ENCODE data around the gene AJAP1.
A peak's percentile ranks its signal among the peaks of the same experiment; 100 is the strongest.

The AJAP1 gene

DNA sequence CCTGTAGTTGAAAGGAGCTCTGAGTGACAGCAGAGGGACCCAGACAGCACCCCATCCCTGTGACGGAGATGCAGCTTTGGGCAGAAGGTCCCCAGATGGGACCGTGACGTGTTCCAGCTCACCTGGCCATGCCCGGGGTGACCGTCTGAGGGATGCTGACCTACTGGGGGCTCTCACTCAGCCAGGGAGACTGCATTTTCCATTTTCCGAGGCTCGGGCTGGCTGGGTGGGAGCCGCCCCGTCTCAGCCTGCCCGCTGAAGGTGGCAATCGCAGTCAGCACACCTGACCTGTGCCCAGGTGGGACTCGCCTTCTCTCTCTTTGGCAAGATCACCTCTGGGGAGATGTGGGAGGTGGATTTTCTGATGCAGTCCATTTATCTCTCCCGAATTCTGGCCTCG is 127.2 kb downstream of the AJAP1 start:
- no peak for DNase-seq

DNA sequence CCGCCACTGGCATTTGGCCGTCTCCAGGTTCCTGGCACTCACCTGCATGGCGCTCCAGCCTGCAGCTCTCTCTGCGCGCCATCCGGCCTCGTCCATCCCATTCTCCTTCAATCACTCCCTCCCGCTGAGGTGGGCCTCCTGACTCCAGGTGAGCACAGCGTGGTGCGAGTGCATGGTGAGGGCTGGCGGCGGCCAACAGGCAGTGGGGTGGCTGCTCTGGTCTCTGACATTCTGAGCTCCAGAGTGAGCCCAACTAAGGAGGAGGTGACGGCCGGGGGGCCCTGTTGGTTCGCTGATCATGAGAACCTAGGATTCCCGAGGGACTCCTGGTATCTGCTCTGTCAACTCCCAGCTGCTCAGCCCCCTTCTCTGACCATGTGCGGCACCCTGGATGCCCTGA is 130.4 kb downstream of the AJAP1 start:
- no peak for DNase-seq

DNA sequence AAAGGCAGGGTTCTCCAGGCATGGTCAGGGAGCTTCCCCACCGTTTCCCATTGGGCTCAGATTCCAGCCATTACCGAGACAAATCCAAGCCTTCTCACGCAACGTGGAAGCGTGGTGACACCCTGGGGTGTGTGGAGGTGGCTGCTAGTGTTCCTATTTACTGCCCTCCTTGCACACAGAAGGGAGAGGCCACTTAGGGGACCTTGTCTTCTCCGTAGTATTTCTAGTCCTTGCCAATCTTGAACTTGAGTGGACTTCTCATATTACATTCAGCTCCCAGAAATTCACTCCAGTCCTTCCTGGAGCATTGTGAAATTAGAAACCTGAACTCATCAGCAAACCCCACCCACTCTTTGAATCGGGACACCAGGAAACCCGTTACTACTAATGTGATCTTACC is 131.6 kb downstream of the AJAP1 start:
- no peak for DNase-seq

DNA sequence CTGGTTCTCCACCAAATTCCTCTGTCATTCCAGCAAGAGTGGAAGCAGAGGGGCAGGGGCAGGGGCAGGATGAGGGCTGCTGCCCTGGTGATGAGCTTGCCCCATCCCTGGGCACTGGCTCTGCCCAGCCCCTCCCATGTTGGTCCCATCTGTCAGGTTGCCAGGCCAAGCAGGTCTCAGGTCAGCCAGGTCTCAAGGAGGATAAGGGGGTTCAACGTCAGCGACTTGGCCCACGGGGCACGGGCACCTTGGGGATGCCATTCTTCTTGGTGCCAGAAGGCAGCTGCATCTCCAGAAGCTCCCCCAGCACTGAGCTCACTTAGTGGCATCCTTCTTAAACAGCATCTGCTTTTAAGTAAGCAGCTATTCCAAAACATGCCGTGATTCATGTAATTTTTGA is 133.1 kb downstream of the AJAP1 start:
- no peak for DNase-seq

DNA sequence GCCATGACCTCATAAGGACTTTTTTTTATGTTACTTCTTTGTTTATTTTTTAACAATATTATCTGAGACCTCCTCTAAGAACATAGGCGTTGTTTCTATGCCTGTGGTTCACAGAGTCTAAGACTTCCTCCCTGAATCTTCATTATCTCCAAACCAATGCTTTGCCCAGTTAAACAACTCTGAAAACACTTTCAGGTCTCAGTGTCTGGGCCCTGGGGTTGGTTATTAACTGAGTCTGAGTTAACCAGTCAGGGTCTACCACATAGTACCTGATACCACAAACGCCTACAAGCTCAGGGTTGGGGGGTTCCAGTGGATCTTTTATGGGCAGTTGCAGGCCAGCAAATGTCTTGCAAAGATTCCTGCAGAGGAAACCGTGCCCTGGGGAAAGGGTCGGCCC is 138.2 kb downstream of the AJAP1 start:
- DNase-seq = no peak

DNA sequence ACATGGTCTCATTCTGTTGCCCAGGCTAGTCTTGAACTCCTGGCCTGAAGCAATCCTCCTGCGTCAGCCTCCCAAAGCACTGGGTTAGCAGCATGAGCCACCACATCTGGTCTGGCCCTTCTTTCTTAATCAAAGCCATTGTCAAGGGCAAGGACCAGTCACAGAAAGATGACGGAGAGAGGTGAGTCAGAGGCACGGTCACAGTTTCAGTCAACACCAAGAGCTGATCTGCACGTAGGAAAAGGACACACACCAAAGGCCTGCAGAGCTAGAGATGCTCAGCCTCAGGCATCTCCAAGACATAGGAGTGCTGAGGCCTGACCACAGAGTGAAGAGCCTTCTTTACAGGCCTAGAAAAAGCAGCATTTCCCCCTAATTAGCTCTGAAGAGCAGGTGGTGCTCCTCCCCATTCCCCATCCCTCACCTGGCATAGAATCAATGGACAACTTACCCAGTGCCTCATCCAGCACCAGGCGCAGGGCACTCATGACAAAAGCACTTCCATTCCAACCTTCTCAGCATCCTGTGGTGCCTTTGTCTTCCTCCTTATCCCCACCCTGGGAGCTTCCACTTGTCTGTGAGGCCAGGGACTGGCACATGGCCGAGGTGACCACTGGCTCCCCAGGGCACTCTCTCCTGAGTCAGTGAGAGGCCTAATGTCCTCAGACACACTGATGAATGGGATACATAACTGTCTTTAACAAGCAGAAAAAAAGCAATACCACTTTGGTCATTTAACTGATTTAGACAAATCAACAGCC is 139.8 kb downstream of the AJAP1 start:
- DNase-seq = no peak

DNA sequence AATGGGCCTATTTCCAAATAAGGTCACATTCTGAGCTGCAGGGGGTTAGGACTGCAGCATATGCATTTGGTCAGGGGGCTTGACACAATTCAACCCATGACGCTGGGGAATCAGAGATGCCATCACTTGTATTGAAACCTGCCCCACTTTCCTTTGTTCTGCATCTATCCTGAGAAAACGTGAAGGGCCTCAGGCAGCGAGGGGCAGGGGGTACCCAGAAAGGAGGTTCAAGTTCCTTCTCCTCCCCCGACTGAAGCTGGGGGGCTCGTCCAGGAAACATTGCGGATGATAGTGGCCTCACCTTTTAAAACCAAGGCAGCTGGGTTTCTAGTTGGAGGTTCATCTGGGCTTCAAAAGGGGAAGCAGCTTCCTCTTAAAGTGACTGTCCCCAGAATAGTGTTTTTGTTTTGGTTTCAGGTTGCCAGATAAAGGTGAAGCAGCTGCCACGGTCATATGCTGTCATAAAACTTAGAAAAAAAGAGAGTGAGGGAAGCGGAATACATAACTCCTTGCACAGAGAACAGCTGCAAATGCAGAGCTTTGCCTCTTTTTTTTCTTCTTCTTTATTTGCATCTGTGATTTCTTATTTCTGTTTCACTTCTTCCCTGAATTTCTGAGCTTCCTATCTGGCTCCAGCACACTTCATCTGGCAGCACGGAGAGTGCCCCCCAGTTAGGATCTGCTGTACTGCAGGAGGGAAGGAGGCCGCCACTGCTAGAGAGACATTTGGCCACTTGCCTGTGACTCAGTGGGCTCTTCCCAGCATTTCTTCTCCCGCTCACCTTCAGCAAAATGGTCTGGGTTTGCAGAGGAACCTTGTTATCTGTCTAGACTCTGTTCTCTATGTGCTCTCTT is 142.0 kb downstream of the AJAP1 start:
- DNase-seq = no peak

DNA sequence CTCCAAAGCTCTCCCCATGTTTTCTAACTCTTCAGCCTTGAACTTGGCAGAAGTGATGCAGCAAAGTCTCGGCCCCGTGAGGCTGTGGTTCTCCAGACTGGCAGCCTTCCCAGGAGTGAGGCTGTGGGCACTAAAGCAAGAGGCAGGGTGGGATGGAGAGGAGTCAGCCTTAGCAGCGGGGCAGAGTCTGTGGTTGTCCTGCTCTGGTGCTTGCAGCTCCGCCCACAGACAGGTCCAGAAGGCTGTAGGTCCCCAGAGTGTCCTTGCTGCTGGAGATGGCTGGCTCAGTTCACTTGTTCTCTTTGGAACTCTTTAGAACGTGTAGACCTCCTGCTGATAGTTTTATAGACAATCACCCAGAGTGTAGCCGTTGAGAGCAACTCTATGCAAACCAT is 142.6 kb downstream of the AJAP1 start:
- no peak for DNase-seq

DNA sequence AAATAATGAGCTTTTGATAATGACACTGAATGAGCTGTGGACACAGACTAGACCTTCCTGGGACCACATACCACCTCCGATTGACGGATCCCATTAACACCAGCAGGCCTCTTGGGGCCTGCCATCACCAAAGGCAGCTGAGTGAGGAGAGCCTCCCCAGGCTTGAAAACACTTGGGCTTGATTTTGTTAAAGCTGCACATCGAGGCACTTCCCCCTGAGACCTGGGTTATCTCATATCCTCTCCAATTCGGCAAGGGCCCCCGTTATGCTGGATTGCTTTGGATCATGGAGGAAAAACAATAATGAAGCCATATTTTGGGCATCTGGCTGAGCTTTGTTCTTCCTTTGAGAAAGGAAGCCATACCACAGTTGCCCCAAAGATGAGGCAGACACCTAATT is 143.0 kb downstream of the AJAP1 start:
- DNase-seq = no peak

DNA sequence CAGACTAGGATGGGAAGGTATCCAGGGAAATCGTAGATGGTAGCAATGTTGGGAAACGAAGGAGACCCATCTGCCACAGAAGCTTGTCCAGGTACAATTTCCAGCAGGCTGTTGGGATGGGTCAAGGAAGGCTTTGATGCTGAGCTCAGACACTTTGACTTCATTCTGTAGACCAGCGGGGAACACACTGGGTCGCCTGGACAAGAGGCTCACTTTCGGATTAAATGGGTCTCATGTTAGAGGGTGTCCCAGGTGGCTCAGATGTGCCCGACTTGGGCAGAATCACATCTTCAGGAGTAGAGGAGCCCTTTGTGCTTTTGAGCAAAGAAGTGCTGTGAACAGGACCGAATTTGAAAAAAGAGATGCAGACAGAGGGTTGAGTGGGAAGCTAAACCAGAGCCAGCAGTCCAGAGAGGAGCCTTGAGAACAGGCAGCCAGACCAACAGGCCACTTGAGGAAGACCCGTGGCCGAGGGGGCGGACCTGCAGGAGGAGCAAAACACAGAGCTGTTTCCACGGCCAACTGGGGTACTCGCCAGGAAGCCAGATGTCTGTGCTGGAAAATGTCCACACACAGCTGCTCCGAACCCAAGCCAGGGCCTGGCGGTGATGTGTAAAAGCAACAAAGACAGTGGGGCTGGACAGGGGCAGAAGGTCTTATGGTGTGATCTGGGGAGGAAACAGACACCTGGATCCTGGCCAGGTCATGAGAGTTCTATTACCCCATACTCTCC is 146.9 kb downstream of the AJAP1 start:
- DNase-seq = no peak

DNA sequence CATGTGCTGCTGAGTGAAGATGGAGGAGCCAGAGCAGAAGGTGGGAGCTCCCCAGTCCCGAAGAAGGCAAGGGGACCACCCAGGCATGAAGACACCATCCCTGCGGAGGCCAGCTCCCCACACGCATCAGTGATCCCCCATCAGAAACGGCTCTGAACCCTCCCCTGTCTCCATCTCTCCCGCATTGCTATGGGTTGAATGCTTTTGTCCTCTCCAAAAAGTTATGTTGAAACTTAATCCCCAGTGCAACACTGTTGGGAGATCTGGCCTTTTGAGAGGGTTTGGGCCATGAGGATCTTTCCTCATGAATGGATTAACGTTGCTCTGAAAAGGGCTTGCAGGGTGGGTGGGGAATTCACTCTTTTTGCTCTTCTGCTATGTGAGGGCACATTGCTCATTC is 147.6 kb downstream of the AJAP1 start:
- DNase-seq = no peak

DNA sequence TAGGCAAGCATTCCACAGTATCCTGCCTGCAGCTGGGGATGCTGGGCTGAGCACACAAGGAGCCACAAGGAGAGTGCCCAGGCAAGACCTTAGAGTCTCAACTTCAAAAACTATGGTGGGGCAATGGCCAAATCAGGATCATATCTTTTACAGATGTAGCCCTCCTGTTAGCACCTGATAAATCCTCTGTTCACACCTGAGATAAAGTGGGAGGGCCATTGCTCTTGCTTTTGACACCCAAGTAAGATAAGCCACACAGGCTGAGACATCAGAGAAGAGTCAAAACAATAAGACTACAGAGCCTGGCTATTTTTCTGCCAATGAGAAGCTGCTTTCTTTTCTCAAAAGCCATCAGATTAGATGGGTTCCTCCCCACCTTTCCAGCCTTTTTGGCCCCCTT is 148.9 kb downstream of the AJAP1 start:
- DNase-seq = no peak

DNA sequence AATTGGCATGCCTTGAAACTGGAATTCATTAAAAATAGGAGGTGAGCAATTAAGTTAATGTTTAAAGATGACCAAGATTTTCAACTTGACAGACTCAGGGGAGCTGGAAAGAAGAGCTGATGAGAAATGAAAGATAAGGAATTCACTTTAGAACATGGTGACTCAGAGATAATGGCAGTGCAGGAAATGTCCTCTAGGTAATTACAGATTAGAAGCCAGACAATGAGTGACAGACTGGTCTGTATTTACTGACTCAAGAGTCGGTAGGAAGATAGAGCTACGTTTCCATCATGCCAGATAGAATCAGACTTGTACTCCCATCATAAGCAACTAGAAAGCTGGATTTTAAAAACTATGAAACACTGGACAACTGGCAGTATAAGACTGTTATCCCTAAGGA is 151.6 kb downstream of the AJAP1 start:
- DNase-seq = no peak

DNA sequence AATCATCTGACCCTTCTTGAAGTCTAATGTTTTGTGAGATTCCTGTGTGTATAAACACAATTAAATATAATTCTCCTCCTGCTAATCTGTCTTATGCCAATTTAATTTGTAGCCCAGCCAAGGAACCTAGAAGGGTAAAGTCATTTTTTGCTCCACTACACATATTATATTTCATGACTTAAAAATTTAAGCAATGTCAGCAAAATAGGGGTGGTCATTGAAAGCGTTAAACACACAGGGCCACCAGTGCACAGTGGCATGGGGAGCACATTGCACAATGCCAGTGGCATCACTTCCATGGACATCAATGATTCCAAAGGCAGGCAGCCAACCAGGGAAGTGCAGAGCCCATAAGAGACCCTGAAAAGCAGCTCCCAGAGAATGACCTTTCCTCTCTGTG is 166.1 kb downstream of the AJAP1 start:
- no peak for DNase-seq

DNA sequence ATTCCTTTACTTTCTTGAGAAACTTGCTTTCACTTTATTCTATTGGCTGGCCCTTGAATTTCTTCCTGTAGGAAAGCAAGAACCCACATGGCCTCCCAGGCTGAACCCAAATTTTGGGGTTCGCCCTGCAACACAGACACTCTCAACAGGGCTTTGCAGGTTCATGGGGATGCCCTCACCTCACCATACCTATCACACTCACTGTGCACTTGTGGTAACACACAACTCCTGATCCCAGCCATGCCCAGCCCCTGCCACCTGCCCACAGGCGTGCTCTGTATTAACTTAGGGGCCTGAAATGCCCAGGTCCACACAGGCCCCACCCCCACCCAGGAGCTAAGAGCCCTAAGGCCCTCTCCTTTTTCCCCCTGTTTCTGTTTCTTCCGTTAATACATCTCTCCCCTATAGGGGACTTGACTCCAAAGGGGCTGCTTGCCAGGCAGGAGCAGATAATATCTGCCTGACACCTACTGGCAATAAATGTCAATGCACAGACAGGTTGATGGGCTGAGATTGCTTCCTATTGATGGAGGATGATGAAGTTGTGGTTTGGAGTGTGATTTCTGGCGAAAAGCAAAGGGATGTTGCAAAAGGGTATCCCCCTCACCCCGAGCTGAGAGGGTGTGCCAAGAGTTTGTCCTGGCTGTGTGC is 171.5 kb downstream of the AJAP1 start:
- peak in 1 of 2 experiments; percentile 10 for DNase-seq

DNA sequence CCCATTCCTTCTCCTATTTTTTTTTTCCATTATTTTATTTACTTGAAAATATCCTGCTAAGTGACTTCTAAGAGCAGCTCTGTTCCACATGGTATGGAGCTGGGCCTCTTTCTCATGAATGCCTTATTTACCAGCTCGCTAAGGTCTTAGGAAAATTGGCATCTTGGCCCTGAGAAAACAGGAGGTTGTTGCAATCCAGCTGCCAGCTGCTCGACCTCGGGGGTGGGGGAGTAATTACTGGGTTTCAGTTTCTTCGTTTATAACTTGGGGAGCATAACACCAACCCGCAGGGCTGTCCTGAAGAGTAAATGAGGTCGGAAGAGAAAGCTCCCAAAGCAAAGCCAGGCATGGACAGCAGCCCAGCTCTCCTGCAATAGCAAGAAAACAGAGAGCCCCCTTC is 176.3 kb downstream of the AJAP1 start:
- DNase-seq = no peak

DNA sequence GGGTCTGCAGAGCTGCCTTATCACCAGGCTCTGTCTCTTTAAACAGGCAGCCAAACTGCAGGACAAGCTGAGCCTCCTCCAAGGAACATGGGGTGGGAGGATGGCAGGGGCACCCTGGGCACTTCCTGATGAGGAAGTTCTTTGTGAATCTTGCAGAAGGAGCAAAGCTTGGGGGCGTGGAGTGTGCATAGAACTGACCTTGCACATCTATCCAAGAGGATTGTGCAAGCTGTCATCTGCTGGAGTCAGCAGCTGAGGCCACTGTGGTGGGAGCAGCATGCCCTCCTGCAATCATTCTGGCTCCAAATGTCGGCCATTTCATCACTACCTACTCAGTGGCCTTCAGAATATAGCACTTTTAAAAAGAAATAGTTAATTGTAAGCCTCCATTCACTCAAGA is 182.2 kb downstream of the AJAP1 start:
- no peak for DNase-seq

DNA sequence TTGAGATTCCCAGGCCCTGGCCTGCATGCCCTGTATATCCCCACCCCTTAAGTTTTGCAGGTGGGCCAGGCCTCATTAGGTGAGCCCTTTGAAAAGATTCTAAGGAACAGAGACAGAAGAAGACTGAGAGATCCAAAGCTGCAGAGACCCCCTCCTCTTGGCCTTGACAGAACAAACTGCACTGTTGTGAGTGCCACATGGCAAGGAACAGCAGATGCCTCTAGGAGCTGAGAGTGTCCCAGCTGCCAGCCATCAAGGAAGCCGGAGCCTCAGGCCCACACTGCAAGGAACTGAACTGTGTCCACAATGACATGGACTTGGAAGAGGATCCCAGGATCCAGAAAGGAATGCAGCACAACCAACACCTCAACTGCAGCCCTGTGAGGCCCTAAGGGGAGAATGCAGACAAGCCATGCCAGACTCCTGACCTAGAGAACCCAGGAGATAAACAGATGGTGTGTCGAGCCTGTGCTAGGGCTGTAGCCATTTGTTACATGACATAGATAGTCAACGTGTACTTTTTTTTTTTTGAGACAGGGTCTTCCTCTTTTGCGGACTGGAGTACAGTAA is 182.7 kb downstream of the AJAP1 start:
- no peak for DNase-seq

DNA sequence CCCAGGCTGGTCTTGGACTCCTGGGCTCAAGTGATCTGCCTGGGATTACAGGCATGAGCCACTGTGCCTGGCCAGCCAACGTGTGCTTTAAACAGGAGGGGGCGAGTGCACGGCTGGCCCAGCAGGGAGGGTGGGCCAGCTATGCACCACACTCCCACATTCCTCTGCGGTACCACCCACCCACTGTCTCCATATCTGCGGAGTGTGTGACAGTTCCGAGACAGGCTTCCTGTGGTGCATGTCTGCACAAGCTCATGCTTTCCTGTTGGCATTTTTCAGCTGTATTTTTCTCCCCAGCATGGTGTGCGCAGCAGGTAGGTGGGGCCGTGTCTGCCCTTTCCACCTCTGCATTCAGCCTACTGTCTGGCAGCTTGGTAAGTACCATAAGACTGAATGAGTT is 183.3 kb downstream of the AJAP1 start:
- no peak for DNase-seq

DNA sequence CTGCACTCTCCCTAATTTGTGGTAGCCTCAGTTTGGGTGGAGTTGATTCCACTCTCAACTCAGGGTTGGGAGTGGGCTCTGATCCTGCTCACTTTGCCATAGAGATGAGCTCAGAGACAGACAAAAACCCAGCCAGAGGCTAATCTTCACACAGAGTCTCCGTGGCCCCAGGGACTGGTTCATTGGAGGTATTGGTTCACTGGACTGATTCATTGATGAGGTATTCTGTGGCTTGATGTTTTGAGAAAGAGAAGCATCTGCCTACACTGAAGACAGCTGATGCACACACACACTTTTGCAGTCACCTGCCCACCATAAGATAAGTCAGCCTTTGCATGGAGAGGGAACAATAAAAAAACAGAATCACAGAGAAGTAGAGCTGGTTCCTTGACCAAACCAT is 183.8 kb downstream of the AJAP1 start:
- DNase-seq = no peak
